GM12878 (cell line): ENCODE data around the gene LENG9. TPM values are rescaled to one million over a fixed set of nuclear protein-coding genes. Genes with fewer than 3 reads are reported as not detected.

Experiments
- ATAC-seq: fragments of 200-7000 bp; cut with Tn5 transposase; 3 replicates; pipeline ENCODE4 v1.9.1; 2020; ENCODE audit warnings: mild to moderate bottlenecking, moderate library complexity
- BruUV-seq: library from RNA; stranded (reverse); fragments of 400-500 nt; replicated peaks from 2 replicates; lab custom pipeline; 2021; lab: Mats Ljungman, UMichigan
- CTCF ChIA-PET: fragments of 300-600 bp; sonication (Branson Sonifier 250); formaldehyde crosslinking; extraction: SDS; loops from one replicate; lab custom pipeline; 2021; ENCODE audit warnings: inconsistent platforms; lab: Yijun Ruan, JAX
- POLR2A ChIA-PET: fragments of 350-600 bp; formaldehyde crosslinking; extraction: SDS; loops from one replicate; lab custom pipeline; 2021; ENCODE audit warnings: inconsistent platforms; lab: Charles Lee
- RAD21 ChIA-PET: fragments of 300-600 bp; sonication (Branson Sonifier 250); formaldehyde crosslinking; loops from one replicate; lab custom pipeline; 2023; ENCODE audit warnings: antibody characterized with exemption; ENCODE audit not compliant: unreplicated experiment; lab: Charles Lee
- SMC1A ChIA-PET: fragments of 300-600 bp; sonication (Branson Sonifier 250); formaldehyde crosslinking; loops from one replicate; lab custom pipeline; 2023; ENCODE audit not compliant: unreplicated experiment, uncharacterized antibody; lab: Charles Lee
- DNase-seq: peaks from one replicate; pipeline ENCODE4 v3.0.0-alpha.2; 2011; ENCODE audit warnings: low read depth, low spot score
- FAIRE-seq: peaks from 3 replicates; lab custom pipeline; 2011; peaks lifted over from hg19 to GRCh38; lab: Jason Lieb, UNC
- H2AFZ ChIP-seq: 2 replicates; pipeline ENCODE4 v1.6.0; 2011; ENCODE audit warnings: low read depth, low read length, control low read depth; ENCODE audit not compliant: control insufficient read depth
- H3K27ac ChIP-seq: 2 replicates; pipeline ENCODE4 v1.5.1; 2011; ENCODE audit warnings: control low read depth; ENCODE audit not compliant: control insufficient read depth, insufficient read depth
- H3K27me3 ChIP-seq, 2 experiments: replicated peaks in 1 of 2; 2 replicates each; pipeline versions ENCODE4 v1.6.0 to v1.6.1; 2011; ENCODE audit warnings: low read length in 1 of 2; ENCODE audit not compliant: control insufficient read depth in 2 of 2, insufficient read depth in 2 of 2
- H3K36me3 ChIP-seq, 2 experiments: 2 replicates each; pipeline ENCODE4 v1.5.1; 2011; ENCODE audit warnings: low read length in 1 of 2; ENCODE audit not compliant: control insufficient read depth in 2 of 2, insufficient read depth in 2 of 2
- H3K4me1 ChIP-seq: 2 replicates; pipeline ENCODE4 v1.6.1; 2011; ENCODE audit warnings: mild to moderate bottlenecking, low read length, moderate library complexity, mixed read lengths; ENCODE audit not compliant: control insufficient read depth, insufficient read depth
- H3K4me2 ChIP-seq: 2 replicates; pipeline ENCODE4 v1.6.0; 2011; ENCODE audit warnings: control low read depth; ENCODE audit not compliant: control insufficient read depth, insufficient read depth
- H3K4me3 ChIP-seq: fragments of 200-600 bp; sonication (generic); 2 replicates; pipeline ENCODE4 v1.5.1; 2016
- H3K79me2 ChIP-seq: 2 replicates; pipeline ENCODE4 v1.6.0; 2011; ENCODE audit warnings: low read length; ENCODE audit not compliant: control insufficient read depth, insufficient read depth
- H3K9ac ChIP-seq: 2 replicates; pipeline ENCODE4 v1.8.0; 2011; ENCODE audit warnings: low read length, control low read depth, mixed read lengths; ENCODE audit not compliant: control insufficient read depth, insufficient read depth
- H3K9me3 ChIP-seq: replicated peaks from 3 replicates; pipeline ENCODE4 v1.5.1; 2011; ENCODE audit warnings: mild to moderate bottlenecking, low read length; ENCODE audit not compliant: control insufficient read depth, insufficient read depth
- H4K20me1 ChIP-seq: 2 replicates; pipeline ENCODE4 v1.6.0; 2011; ENCODE audit not compliant: control insufficient read depth, insufficient read depth
- BHLHE40 ChIP-seq, 2 experiments: fragments of 450-650 bp in 1 of 2; IDR thresholded peaks; 2 replicates each; pipeline ENCODE4 v1.6.1; 2011 to 2017; ENCODE audit warnings: low read depth in 2 of 2, borderline replicate concordance in 1 of 2, improper control_type of control experiment in 1 of 2, low read length in 1 of 2, mild to moderate bottlenecking in 1 of 2
- DPF2 ChIP-seq: fragments of 450-650 bp; IDR thresholded peaks from 2 replicates; pipeline ENCODE4 v1.6.1; 2017; ENCODE audit warnings: mild to moderate bottlenecking
- HDGF ChIP-seq: fragments of 450-650 bp; IDR thresholded peaks from 2 replicates; pipeline ENCODE4 v1.6.1; 2016; ENCODE audit warnings: antibody characterized with exemption
- MEF2B ChIP-seq: fragments of 450-650 bp; IDR thresholded peaks from 2 replicates; pipeline ENCODE4 v1.6.1; 2018; ENCODE audit warnings: mild to moderate bottlenecking, moderate library complexity; ENCODE audit not compliant: partially characterized antibody, poor library complexity, severe bottlenecking
- MTA3 ChIP-seq: IDR thresholded peaks from 2 replicates; pipeline ENCODE4 v1.6.1; 2012; ENCODE audit warnings: low read length, inconsistent platforms, borderline replicate concordance
- NBN ChIP-seq: fragments of 450-650 bp; IDR thresholded peaks from 2 replicates; pipeline ENCODE4 v1.6.1; 2016
- NFIC ChIP-seq: IDR thresholded peaks from 2 replicates; pipeline ENCODE4 v1.6.1; 2012; ENCODE audit warnings: low read depth, mild to moderate bottlenecking, inconsistent platforms, low read length, moderate library complexity
- SIX5 ChIP-seq: IDR thresholded peaks from 2 replicates; pipeline ENCODE4 v1.6.1; 2011; ENCODE audit warnings: mild to moderate bottlenecking, low read depth, low read length, moderate library complexity; ENCODE audit not compliant: severe bottlenecking
- TCF3 ChIP-seq: IDR thresholded peaks from 2 replicates; pipeline ENCODE4 v1.6.1; 2012; ENCODE audit warnings: low read depth, mild to moderate bottlenecking, low read length, borderline replicate concordance; ENCODE audit not compliant: insufficient read depth
- WGBS: methylation state at CpG from one replicate; pipeline ENCODE4 v1.1.6; 2016; ENCODE audit warnings: low lambda C conversion rate; ENCODE audit not compliant: insufficient replicate concordance, insufficient coverage; ENCODE audit errors: missing lambda C conversion rate; 5-methylcytosine and 5-hydroxymethylcytosine counted together
- in situ Hi-C: fragments of 300-500 bp; cut with MboI; formaldehyde crosslinking; loops from 9 replicates; pipeline ENCODE4 v1.14.3; 2018; ENCODE audit warnings: mixed read lengths
- intact Hi-C: fragments of 100-400 bp; cut with micrococcal nuclease; formaldehyde crosslinking; loops from one replicate; pipeline ENCODE4 v1.14.2; 2022; ENCODE audit not compliant: unreplicated experiment
- polyA plus RNA-seq, 11 experiments: library from polyadenylated mRNA; depleted of rRNA in 4 of 11; unstranded in 6 of 11; stranded (reverse) in 5 of 11; fragments of >200 nt; fragmentation: Nextera tagmentation in 4 of 11; fragmentation: Illumina TruSeq in 1 of 11; extraction: Ambion mirVana in 4 of 11; extraction: Trizol in 1 of 11; gene quantifications; 1 replicate in 1 of 11; 2 replicates in 10 of 11; pipeline versions ENCODE4 v1.2.1 to v1.2.3, GENCODE V29; 2011 to 2016; ENCODE audit warnings: inconsistent platforms in 2 of 11, missing spikeins in 2 of 11, low read depth in 1 of 11
- total RNA-seq, 4 experiments: library from RNA; depleted of rRNA in 3 of 4; stranded (reverse); fragments of >200 nt in 3 of 4; fragmentation: Illumina TruSeq in 1 of 4; extraction: Trizol in 1 of 4; gene quantifications; 2 replicates each; pipeline versions ENCODE4 v1.2.1 to v1.2.3, GENCODE V29; 2013 to 2021
- TF ChIP-seq, protein P1 (sequence below): IDR thresholded peaks from 2 replicates; pipeline ENCODE4 v1.6.1; 2011; ENCODE audit warnings: borderline replicate concordance, low read depth, mild to moderate bottlenecking, moderate library complexity, low read length; ENCODE audit not compliant: insufficient read depth, poor library complexity, severe bottlenecking
- TF ChIP-seq, protein P2 (sequence below): fragments of 450-650 bp; conservative IDR thresholded peaks from 2 replicates; pipeline ENCODE4 v1.6.1; 2017; ENCODE audit warnings: mild to moderate bottlenecking, moderate library complexity
- TF ChIP-seq, protein P3 (sequence below): fragments of 450-650 bp; IDR thresholded peaks from 2 replicates; pipeline ENCODE4 v1.6.1; 2017; ENCODE audit warnings: mild to moderate bottlenecking, moderate library complexity

The LENG9 gene
- total and polyA plus RNA-seq, 10 of the 15 experiments (the other 5 are each of a cell fraction or from before 2014, with no cell fraction given): 0.09 to 2.9 (median 0.76) TPM; not detected in 1

DNA sequence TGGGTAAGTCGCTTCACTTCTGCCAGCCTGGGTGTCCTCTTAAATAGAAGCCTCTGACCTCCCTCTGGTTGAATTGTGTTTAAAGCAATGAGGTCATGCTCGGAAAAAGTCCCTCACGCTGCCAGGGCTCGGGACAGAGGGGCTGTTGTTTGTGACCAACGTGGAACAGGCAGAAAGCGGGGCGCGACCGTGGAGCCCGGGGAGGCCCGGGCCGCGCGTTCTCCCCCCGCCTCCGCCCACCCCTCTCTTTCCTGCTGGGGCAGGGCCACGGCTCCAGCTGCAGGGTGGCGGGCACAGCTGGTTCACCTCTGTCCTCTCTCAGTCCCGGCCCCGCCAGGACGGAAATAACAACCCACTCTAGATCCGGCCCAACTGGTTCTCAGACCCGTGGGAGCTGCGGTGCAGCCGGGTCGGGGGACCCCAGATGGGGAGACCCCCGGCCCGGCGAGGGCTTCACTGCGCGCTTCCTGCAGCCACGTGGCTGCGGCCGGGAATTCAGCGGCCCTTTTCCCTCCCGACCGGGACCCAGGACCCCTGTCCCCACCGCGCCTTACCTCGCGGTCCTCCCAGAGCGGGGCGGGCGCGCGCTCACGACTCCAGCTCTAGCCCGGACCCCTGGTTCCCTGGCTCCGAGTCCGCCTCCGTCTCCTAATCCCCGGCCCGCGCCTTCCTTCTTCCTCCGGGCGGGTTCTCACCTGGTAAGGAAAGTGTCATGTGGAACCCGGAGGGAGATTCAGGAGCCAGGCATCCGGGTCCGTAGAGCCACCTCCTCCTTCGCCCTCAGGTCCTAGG is 7.6 kb upstream of the LENG9 start (continued):
- peak in 1 of 2 experiments; percentile 21; a peak in 1 of 4 replicates for TF ChIP-seq BHLHE40 (IDR thresholded peaks at IDR 0.05; ENCODE audit: borderline replicate concordance in 1 of 2, low read depth in 2 of 2, low read length in 1 of 2)
- peak; percentile 69; the same call in 1 of the 2 replicates for TF ChIP-seq DPF2
- TF ChIP-seq MEF2B: peak; percentile 15
- 0 out of 2 replicates have a peak, but pooled peaks have one; percentile 62 for TF ChIP-seq TCF3

DNA sequence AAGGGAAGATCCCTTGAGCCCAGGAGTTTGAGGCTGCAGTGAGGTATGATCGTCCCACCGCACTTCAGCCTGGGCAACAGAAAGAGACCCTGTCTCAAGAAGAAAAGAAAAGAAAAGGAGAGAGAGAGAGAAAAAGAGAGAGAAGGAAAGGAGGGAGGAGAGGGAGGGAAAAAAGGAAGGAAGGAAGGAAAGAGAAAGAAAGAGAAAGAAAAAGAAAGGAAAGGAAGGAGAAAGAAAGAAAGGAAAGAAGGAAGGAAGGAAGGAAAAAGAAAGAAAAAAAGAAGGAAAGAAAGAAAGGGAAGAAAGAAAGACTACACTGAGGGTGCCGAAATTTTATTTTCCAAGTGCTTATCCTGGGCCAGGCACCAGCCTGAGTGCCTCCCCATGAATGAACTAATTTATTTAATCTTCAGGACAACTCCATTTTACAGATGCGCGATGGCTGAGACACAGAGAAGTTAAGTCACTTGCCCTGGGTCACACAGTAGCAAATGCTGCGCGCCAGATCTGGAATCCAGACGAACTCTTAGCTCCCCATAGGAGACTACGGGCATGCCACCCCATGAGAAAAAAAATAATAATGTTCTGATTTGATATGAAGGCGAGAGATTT is 6.8 kb upstream of the LENG9 start:
- no peak for DNase-seq
- in situ Hi-C loops (loop anchor here (10.0 kb wide), 1 partner anchor 454 kb away; no protein-coding TSS in a partner anchor), intact Hi-C loops (loop anchor here (10.0 kb wide), 1 partner anchor 444 kb away; no protein-coding TSS in a partner anchor)
- Histone ChIP-seq H3K27ac (no peak overlapping the region), H3K9me3 (no peaks in the 10 kb centered on the region), H3K36me3 (no peaks in the 10 kb centered on the region), H3K4me2 (no peak overlapping the region), H3K79me2 (no peaks in the 10 kb centered on the region), H2AFZ (no peak overlapping the region), H3K4me3 (no peak overlapping the region), H3K9ac (no peak overlapping the region), H3K4me1 (peaks cover 3% of the 10 kb centered on the region), H3K27me3 (peaks cover 0 to 3% of the 10 kb centered on the region in 2 experiments; a peak in 2 of 4 replicates), H4K20me1 (no peaks in the 10 kb centered on the region)
- POLR2A ChIA-PET: no interaction called here
- 69% methylated on average over 10 of the region's 10 CpGs for WGBS
- TF ChIP-seq, protein P1, sequence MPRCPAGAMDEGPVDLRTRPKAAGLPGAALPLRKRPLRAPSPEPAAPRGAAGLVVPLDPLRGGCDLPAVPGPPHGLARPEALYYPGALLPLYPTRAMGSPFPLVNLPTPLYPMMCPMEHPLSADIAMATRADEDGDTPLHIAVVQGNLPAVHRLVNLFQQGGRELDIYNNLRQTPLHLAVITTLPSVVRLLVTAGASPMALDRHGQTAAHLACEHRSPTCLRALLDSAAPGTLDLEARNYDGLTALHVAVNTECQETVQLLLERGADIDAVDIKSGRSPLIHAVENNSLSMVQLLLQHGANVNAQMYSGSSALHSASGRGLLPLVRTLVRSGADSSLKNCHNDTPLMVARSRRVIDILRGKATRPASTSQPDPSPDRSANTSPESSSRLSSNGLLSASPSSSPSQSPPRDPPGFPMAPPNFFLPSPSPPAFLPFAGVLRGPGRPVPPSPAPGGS: no peak
- TF ChIP-seq, protein P2, sequence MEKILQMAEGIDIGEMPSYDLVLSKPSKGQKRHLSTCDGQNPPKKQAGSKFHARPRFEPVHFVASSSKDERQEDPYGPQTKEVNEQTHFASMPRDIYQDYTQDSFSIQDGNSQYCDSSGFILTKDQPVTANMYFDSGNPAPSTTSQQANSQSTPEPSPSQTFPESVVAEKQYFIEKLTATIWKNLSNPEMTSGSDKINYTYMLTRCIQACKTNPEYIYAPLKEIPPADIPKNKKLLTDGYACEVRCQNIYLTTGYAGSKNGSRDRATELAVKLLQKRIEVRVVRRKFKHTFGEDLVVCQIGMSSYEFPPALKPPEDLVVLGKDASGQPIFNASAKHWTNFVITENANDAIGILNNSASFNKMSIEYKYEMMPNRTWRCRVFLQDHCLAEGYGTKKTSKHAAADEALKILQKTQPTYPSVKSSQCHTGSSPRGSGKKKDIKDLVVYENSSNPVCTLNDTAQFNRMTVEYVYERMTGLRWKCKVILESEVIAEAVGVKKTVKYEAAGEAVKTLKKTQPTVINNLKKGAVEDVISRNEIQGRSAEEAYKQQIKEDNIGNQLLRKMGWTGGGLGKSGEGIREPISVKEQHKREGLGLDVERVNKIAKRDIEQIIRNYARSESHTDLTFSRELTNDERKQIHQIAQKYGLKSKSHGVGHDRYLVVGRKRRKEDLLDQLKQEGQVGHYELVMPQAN: no peak
- TF ChIP-seq NBN (no peak), HDGF (no peak), TCF3 (no peak), MTA3 (no peak), SIX5 (no peak), NFIC (no peak)
- TF ChIP-seq, protein P3, sequence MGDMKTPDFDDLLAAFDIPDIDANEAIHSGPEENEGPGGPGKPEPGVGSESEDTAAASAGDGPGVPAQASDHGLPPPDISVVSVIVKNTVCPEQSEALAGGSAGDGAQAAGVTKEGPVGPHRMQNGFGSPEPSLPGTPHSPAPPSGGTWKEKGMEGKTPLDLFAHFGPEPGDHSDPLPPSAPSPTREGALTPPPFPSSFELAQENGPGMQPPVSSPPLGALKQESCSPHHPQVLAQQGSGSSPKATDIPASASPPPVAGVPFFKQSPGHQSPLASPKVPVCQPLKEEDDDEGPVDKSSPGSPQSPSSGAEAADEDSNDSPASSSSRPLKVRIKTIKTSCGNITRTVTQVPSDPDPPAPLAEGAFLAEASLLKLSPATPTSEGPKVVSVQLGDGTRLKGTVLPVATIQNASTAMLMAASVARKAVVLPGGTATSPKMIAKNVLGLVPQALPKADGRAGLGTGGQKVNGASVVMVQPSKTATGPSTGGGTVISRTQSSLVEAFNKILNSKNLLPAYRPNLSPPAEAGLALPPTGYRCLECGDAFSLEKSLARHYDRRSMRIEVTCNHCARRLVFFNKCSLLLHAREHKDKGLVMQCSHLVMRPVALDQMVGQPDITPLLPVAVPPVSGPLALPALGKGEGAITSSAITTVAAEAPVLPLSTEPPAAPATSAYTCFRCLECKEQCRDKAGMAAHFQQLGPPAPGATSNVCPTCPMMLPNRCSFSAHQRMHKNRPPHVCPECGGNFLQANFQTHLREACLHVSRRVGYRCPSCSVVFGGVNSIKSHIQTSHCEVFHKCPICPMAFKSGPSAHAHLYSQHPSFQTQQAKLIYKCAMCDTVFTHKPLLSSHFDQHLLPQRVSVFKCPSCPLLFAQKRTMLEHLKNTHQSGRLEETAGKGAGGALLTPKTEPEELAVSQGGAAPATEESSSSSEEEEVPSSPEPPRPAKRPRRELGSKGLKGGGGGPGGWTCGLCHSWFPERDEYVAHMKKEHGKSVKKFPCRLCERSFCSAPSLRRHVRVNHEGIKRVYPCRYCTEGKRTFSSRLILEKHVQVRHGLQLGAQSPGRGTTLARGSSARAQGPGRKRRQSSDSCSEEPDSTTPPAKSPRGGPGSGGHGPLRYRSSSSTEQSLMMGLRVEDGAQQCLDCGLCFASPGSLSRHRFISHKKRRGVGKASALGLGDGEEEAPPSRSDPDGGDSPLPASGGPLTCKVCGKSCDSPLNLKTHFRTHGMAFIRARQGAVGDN: no peak
- RAD21 ChIA-PET: no interaction called here
- CTCF ChIA-PET: interaction anchor here (1.1 to 1.5 kb wide), 4 partner anchors 9 to 204 kb away, joined by 3 to 10 read pairs (median 4); no protein-coding TSS in a partner anchor
- ATAC-seq: no peak; the same call in 2 of the 3 replicates
- FAIRE-seq: no peak
- SMC1A ChIA-PET: interaction anchor here (0.6 to 1.0 kb wide), 2 partner anchors 177 to 1206 kb away, joined by 3 read pairs; no protein-coding TSS in a partner anchor
- BruUV-seq: no TSS peak
